HG03025 (cell line): ENCODE results near the gene GNA15.
"Not testable (repeated sequence)": the region's sequence is repeated elsewhere in the genome, so short reads cannot be mapped to it uniquely, and the experiment has no call there.

Experiments
- ATAC-seq: cut with Tn5 transposase; IDR thresholded peaks from one replicate; pipeline ENCODE4 v1.9.1; 2021; ENCODE audit warnings: mild to moderate bottlenecking, moderate library complexity; ENCODE audit not compliant: unreplicated experiment, low FRiP score

GNA15 gene

DNA sequence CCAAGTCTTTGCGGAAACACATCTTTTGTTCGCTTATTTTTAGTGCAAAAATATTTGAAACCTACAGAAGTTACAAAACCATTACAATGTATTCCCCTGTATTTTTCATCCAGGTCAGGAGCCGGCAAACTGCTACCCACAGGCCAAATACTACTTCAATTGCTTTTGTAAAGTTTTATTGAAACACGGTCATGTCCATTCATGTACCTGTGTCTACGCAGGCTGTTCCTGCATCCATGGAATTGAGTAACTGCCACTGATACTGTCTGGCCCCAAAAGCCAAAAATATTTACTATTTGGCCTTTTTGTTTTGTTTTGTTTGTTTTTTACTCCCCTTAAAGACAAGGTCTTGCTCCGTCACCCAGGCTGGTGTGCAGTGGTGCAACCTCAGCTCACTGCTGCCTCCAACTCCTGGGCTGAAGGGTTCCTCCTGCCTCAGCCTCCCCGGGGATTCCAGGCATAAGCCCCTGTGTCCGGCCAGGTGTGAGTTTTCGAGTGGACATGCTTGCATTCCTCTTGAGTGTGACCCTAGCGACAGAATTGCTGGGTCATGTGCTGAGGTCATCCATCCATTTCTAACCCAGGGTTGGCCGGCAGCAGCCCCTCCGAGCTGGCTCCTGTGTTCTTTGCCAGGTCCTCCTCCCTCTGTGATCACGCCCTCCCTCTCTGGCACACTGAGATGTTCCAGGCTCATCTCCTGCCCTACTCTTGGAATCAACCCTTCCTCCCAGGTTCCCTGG lies 31.9 kb downstream of the GNA15 start:
- no peak for ATAC-seq

DNA sequence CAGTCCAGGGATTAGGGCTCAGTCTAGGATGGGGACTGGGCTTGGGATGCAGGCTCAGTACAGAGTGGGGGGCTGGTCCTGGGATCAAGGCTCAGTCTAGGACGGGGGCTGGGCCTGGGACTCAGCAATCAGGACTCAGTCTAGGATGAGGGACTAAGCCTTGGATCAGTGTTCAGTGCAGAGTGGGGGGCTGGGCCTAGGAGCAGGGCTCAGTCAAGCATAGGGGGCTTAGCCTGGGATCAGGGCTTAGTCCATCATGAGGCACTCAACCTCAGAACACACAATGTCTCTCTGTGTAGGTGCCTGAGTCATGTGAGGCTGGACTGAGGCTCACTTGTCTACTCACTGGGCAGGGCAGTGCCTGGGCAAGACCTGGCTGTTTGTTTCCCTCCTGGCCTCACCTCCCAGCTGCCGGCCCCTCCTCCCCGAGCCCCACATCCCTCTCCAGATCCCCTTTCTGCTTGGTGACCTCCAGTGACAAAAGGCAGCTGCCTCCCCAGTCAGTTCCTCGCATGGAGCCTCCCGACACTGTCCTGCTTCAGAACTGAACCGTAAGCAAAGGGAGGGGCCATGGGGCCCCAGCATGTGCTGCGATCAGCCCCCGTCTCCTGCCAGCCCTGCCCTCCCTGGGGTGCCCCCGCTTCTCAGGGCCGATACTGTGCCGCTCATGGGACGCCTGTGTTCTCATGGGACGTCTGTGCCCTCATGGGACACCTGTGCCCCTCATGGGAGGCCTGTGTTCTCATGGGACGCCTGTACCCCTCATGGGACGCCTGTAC lies 36.2 kb downstream of the GNA15 start:
- ATAC-seq: no peak

DNA sequence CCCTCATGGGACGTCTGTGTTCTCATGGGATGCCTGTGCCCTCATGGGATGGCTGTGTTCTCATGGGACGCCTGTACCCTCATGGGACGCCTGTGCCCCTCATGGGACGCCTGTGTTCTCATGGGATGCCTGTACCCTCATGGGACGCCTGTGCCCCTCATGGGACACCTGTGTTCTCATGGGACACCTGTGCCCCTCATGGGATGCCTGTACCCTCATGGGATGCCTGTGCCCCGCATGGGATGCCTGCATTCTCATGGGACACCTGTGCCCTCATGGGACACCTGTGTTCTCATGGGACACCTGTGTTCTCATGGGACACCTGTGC lies 36.8 kb downstream of the GNA15 start:
- ATAC-seq: not testable (repeated sequence)

DNA sequence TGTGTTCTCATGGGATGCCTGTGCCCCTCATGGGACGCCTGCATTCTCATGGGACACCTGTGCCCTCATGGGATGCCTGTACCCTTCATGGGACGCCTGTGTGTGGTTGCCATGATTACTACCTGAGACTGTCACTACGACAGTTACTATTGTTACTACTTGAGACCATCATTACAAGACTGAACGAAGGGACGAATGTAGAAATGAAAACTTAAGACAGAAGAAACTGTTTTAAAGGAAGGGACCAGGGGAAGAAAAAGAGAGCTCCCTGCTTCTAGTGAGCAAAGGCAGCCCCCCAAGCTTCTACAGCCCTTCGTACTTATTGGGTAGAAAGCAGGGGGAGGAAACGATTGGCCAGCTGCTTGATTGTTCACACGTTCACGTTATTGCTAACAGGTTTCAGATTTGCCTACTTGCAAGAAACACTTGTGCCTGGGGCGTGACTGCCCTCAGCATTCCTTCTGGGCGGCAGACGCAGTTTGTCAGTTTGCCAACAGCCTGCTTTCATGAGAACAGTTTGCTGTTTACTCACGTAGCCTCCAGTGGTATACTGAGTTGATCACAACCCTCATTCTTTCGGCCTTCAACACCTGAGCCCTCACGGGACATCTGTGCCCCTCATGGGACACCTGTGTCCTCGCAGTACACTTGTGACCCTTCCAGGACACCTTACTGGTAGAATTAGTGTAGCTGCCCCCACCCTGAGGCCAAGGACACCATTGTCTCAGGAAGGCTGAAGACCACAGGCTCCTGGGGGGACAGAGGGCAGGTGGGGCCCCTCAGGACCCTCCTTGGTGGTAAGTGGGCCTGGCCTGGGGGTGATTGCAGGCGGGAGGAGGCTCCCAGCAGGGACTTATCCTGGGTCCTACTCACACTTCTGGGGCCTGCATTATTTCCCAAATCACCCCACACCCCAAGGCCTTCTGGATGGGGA lies 40.2 kb downstream of the GNA15 start:
- no peak for ATAC-seq

DNA sequence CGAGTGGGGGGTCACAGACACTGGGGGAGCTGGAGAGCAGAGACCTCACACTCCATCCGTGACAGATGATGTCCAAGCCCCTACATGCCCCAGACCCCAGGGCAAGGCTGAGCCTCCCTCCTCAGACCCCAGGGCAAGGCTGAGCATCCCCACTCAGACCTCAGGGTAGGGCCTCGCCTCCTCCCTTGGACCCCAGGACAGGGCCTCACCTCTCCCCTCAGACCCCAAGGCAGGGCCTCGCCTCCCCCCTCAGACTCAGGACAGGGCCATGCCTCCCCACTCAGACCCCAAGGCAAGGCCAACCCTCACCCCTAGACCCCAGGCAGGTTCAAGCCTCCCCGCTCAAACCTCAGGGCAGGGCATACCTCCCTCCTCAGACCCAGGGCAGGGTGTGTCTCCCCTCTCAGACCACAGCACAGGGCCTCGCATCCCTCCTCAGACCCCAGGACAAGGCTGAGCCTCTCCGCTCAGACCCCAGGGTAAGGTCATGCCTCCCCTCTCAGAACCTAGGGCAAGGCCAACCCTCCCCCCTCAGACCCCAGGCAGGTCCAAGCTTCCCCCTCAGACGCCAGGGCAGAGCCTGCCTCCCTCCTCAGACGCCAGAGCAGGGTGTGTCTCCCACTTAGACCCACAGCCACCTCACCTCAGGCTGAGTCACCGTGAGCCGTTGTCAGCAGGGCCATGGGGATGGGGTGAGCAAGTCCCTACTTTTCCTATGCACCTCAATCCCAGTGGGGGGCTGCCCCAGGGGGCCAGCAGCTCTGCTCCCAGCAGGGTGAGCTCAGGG lies 41.1 kb downstream of the GNA15 start:
- ATAC-seq: no peak

DNA sequence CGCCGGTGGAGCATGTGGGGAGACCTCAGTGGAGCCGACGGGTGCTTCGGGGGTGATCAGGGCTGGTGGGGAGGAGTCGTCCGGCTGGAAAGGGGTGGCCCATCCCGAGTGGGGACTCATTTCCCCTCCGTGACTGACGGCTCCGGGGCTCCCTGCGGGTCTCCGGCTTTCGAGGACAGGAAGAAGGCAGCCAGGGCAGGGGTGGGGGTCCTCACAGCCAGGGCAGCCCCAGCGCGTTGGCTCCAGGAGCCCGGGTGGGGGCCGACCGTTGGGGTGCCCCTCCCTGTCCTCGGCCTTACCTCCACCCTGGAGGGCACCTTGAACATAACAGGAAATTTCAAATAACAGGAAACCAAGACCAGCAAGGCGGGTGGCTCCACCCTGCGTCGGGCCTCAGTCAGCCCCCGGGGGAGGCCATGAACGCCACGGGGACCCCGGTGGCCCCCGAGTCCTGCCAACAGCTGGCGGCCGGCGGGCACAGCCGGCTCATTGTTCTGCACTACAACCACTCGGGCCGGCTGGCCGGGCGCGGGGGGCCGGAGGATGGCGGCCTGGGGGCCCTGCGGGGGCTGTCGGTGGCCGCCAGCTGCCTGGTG lies 42.6 kb downstream of the GNA15 start, which contains the start of gene S1PR4:
TSS of gene S1PR4 (plus strand) at position 393 of the 596 bp plus-strand sequence. CDS start at position 417, 24 bp downstream.
- ATAC-seq: no peak

DNA sequence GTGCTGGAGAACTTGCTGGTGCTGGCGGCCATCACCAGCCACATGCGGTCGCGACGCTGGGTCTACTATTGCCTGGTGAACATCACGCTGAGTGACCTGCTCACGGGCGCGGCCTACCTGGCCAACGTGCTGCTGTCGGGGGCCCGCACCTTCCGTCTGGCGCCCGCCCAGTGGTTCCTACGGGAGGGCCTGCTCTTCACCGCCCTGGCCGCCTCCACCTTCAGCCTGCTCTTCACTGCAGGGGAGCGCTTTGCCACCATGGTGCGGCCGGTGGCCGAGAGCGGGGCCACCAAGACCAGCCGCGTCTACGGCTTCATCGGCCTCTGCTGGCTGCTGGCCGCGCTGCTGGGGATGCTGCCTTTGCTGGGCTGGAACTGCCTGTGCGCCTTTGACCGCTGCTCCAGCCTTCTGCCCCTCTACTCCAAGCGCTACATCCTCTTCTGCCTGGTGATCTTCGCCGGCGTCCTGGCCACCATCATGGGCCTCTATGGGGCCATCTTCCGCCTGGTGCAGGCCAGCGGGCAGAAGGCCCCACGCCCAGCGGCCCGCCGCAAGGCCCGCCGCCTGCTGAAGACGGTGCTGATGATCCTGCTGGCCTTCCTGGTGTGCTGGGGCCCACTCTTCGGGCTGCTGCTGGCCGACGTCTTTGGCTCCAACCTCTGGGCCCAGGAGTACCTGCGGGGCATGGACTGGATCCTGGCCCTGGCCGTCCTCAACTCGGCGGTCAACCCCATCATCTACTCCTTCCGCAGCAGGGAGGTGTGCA lies 43.3 kb downstream of the GNA15 start:
- ATAC-seq: no peak

DNA sequence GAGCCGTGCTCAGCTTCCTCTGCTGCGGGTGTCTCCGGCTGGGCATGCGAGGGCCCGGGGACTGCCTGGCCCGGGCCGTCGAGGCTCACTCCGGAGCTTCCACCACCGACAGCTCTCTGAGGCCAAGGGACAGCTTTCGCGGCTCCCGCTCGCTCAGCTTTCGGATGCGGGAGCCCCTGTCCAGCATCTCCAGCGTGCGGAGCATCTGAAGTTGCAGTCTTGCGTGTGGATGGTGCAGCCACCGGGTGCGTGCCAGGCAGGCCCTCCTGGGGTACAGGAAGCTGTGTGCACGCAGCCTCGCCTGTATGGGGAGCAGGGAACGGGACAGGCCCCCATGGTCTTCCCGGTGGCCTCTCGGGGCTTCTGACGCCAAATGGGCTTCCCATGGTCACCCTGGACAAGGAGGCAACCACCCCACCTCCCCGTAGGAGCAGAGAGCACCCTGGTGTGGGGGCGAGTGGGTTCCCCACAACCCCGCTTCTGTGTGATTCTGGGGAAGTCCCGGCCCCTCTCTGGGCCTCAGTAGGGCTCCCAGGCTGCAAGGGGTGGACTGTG lies 44.0 kb downstream of the GNA15 start:
- ATAC-seq: no peak

DNA sequence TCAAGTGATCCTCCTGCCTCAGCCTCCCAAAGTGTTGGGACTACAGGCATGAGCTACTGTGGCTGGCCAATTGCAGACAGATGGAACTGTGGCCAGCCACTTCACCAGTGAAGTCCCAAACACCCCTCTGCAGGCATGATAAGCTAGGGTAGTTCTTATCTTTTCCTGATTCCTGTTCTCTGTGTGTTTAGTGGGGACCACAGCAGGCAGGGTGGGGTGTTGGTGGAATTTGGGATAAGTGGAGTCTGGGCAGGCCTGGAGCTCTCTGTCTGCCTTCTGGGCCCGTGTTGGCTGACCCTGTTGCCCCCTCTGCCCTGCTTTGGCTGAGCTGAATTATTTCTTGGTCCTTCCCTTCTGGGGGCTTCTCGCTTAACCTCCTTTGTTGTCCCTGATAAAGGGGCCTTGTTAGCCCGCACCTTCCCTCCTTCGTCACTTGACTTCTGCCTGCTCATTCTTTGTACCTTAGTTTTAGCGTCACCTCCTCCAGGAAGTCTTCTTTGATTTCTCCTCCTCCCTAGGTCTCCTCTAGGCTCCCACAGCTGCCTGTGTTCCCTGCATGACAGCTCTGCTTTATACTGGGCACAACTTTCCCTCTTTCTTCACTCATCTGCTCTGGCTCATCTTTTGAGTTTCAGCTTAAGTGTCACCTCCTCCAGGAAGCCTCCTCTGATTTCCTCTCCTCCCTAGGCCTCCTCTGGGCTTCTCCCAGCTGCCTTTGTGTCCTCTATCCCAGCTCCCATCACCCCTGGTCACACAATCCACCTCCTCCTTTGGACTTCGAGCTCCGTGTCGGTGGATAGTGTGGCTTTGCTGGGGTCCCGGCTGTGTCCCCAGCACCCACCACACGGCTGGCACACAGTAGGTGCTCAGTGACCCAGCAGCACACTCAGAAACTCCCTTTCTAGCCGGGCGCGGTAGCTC lies 48.1 kb downstream of the GNA15 start:
- no peak for ATAC-seq

DNA sequence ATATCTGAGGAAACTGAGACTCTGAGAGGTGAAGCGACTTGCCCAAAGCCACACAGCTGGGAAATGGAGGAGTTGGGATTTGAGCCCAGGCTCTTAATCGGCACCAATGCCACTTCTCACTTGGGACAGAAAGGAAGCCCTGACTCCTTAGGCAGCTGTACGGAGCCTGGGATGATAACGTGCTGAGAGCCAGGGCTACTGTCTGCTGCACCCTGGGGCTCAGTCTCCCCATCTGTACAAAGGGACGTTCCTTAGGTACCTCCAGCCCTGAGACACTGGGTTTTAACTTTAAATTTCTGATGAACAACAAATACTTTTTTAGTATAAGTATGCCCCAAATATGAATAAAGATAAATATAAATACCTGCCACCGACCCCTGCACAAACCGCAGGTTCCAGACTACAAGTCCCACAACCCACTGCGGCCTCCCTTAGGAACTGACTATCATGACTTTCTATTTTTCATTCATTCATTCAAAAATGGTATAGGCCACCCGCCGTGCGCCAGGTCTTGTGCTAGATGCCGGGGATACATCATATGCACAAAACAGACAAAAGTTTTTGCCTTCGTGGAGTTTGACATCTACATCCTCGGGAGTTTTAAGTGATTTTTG lies 49.1 kb downstream of the GNA15 start:
- peak; percentile 19 for ATAC-seq

DNA sequence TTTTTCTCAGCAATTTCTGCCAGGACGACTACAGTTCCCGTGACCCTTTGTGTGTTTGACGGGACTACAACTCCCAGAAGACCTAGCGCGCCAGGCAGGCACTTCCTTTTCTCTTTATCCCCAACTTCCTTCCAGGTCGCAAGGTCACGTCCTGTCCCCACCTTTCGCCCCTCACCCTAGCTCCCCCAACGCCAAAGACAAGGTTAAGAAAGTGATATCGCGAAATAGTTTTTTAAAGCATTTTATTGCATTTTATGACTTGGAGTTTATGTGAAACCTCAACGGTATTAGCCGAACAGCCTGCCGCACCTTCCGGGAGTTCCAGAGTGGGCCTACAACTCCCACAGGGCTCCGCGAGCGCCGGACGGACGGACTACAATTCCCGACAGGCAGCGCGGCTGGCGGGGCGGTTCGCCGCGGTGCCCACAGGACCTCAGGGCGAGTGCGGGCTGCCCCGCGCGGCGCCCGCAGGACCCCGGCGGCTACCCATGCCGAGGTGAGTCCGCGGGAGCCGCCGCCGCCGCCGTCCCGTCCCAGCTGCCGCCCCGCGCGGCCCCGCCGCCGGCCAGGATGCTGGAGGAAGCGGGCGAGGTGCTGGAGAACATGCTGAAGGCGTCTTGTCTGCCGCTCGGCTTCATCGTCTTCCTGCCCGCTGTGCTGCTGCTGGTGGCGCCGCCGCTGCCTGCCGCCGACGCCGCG lies 49.8 kb downstream of the GNA15 start, which contains the start of gene NCLN:
TSS of gene NCLN (plus strand) at position 470 of the 699 bp plus-strand sequence. CDS start at position 571, 101 bp downstream.
- ATAC-seq: peak; percentile 69

DNA sequence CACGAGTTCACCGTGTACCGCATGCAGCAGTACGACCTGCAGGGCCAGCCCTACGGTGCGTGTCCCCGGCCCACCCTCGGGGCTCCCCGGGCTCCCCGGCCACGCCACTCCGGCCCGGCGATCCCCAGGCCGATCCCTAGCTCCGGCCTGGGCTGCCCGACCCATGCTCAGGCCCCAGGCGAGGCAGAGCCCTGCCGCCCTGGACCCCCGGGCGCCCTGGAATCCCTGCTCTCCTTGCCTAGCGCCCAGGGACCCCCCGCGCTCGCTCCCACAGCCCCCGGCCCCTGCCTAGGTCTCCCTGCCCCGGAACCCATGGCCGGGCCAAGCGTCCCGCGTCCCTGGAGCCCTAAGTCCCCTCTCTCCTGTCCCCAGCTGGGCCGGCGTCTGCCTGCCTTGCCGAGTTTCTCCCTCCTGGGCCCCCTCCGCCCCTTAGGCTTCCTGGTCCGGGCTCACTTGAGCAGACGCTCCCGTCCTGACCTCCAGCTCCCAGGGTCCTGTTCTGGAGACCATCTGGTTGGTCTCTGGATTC lies 50.4 kb downstream of the GNA15 start:
- peak; percentile 27 for ATAC-seq

DNA sequence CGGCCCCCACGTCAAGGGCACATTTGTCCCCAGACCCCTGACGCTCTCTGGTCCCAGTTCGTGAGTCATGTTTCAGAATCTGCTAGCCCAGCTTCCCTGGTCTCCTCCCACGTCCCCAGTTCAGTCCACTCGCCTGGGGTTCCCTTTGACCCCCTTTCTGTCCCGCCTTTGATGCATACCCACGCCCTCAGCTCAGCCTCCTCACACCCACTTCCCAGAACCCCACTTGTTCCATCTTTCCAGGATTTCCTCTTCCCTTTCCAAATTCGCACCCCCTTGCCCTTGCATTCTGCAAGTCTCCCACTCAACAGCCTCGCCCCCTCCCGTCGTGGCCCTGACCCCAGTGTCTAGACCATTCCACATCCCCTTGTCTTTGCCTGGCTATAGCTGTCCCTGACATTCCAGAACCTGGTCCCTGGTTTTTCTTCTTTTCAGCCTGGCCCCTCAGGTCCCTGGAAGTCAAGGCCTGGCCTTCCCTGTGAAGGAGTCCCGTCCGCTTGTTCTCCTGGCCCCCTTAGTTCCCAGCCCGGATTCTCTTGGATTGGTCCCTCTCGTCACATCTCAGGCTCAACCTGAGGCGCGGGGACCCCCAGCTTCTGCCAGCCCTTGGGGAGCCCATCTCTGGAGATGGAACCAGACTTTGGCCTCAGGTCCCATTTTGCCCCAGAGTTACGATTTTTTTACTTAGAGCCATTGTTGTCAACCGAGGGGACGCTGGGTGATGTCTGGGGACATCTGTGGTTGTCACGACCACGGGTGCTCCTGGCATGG lies 51.2 kb downstream of the GNA15 start:
- ATAC-seq: no peak

DNA sequence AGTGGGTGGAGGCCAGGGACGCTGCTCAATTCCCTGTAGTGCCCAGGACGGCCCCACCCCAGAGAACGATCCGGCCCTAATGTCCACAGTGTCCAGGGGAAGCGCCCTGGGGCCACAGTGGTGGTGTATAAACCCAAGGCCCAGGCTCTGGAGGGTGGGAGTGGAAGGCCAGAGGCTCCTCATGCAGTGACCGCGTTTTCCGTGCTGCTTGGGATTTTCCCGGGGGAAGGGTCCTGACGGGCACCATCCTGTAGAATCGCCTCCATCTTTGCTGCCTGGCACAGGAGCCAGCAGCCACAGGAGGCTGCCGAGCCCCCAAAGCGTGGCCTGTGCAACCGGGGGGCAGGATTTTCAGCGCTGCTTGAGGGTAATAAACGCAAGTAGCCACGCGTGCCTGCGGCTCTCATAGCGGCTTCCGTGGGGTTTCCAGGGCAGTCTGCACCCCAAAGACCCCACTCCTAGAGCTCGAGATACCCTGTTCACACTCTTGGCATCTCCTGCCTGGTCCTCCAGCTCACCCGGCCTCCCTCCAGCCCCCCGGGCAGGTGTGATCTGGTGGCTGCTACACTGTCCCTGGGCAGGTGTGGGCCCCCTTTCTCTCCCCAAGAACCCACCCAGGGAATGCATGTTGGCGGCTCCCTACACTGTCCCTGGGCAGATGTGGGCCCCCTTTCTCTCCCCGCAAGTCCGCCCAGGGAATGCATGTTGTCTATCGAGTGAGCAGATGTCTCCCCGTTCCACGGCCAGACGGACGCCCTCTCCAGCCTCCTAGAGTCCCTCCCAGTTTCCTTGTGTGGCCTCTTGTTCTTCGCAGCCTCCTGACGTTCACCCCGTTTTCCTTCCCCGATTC lies 52.1 kb downstream of the GNA15 start:
- no peak for ATAC-seq
